ENCODE results near the gene SPRYD3.
"Not testable (repeated sequence)": the region's sequence is repeated elsewhere in the genome, so short reads cannot be mapped to it uniquely, and the experiment has no call there.

SPRYD3 gene

DNA sequence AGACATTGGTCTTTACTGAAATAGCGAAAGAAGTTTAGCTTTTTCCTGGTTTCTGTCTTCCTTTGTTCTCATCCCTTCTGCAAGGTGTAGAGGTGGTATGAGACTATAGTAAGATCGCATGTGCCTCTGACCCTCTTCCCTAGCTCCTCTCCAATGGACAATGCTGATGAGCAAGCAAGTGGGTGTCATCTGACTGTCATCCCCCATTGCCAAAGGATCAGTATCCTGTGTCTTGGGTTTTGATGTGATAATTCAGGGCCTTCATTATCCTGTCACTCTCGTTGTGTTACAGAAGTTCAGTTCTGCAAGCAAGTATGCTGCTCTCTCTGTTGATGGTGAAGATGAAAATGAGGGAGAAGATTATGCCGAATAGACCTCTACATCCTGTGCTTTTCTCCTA lies 39.3 kb downstream of the SPRYD3 start:
- no peak for TF ChIP-seq CTCF (IDR thresholded peaks at IDR 0.05; ENCODE audit: insufficient read depth, low read depth, low read length, missing control alignments)
- no peak for DNase-seq (ENCODE audit: low read depth)
- no peak overlapping the region for H3K4me3 ChIP-seq (ENCODE audit: low read length)

GRCh38 chr12:53036802-53037201 lies 42.4 kb downstream of the SPRYD3 start:
- DNase-seq (ENCODE audit: low read depth): no peak
- no peak for TF ChIP-seq CTCF (IDR thresholded peaks at IDR 0.05; ENCODE audit: insufficient read depth, low read depth, low read length, missing control alignments)
- H3K4me3 ChIP-seq (ENCODE audit: low read length): no peak overlapping the region

GRCh38 chr12:53034459-53034858 lies 44.7 kb downstream of the SPRYD3 start:
- H3K4me3 ChIP-seq (ENCODE audit: low read length): no peak overlapping the region
- no peak for DNase-seq (ENCODE audit: low read depth)
- no peak for TF ChIP-seq CTCF (IDR thresholded peaks at IDR 0.05; ENCODE audit: insufficient read depth, low read depth, low read length, missing control alignments)

- not testable (repeated sequence) for DNase-seq (ENCODE audit: low read depth); H3K4me3 ChIP-seq (ENCODE audit: low read length)
Observed at GRCh38 chr12:53033832-53034231, 45.4 kb downstream of the SPRYD3 start.

GRCh38 chr12:53031616-53032015 lies 47.6 kb downstream of the SPRYD3 start:
- no peak overlapping the region for H3K4me3 ChIP-seq (ENCODE audit: low read length)
- DNase-seq (ENCODE audit: low read depth): no peak

DNA sequence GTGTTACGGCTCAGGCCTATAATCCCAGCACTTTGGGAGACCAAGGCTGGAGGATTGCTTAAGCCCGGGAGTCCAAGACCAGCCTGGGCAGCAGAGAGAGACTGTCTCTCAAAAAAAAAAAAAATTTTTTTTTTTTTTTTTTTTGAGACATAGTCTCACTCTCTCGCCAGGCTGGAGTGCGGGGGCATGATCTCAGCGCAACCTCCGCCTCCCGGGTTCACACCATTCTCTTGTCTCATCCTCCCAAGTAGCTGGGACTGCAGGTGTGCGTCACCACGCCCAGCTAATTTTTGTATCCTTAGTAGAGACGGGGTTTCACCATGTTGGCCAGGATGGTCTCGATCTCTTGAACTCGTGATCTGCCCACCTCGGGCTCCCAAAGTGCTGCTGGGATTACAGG lies 52.2 kb downstream of the SPRYD3 start:
- DNase-seq (ENCODE audit: low read depth); H3K4me3 ChIP-seq (ENCODE audit: low read length): not testable (repeated sequence)

More at GRCh38 chr12:53031616-53032015, 47.6 kb downstream of the SPRYD3 start:
- TF ChIP-seq CTCF (IDR thresholded peaks at IDR 0.05; ENCODE audit: insufficient read depth, low read depth, low read length, missing control alignments): no peak

GRCh38 chr12:53025250-53025649 lies 53.9 kb downstream of the SPRYD3 start:
- H3K4me3 ChIP-seq (ENCODE audit: low read length): no peak overlapping the region
- DNase-seq (ENCODE audit: low read depth): no peak
- no peak for TF ChIP-seq CTCF (IDR thresholded peaks at IDR 0.05; ENCODE audit: insufficient read depth, low read depth, low read length, missing control alignments)

DNA sequence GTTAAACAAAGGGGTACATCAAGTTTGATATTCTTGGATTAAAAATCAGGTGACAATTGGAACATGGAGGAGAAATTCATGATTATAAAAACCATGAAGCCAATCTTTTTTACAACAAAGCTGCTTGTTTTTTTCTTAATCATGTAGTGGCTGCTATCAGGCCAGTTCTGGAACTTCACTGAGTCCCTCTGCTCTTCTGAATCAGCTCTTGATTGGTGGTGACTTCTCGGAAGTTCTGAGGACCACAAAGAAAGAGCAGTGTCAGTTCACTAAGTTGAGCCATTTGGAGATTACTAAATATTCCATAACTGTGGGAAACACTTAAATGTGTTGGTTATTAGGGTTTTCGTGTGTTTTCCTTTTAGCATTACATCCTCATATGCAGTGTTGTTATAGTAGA lies 64.5 kb downstream of the SPRYD3 start:
- H3K4me3 ChIP-seq (ENCODE audit: low read length): no peak overlapping the region
- no peak for DNase-seq (ENCODE audit: low read depth)
- no peak for TF ChIP-seq CTCF (IDR thresholded peaks at IDR 0.05; ENCODE audit: insufficient read depth, low read depth, low read length, missing control alignments)
